Stimulated activated CD8-positive, alpha-beta memory T cell treated with anti-CD3 and anti-CD28 coated beads, Interleukin-12 subunit alpha, Interleukin-12 subunit beta, amount 100 ng/mL, for 4 hours (primary cell): Measurements from ENCODE around the gene RNF151.
A peak's percentile ranks its signal among the peaks of the same experiment; 100 is the strongest.

Experiments used
- DNase-seq: peaks from one replicate; pipeline ENCODE4 v3.0.0-alpha.2; 2020; ENCODE audit warnings: low read depth

The RNF151 gene

DNA sequence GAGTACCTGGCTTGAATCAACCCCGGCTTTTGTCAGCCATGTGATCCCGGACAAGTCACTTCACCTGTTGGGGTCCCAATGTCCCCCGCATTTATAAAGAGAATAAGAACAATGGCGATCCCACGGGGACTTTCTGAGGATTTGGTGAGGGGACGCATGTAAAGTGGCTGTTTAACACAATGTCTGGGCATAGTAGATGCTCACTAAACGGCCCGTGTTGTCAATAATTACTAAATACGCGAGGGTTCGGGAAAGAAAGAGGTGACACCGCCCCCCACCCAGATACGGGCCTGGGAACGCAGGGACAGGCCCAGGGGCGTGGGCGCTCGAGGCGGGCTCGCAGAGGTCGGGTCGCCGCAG lies 24.9 kb downstream of the RNF151 start:
- DNase-seq = no peak

DNA sequence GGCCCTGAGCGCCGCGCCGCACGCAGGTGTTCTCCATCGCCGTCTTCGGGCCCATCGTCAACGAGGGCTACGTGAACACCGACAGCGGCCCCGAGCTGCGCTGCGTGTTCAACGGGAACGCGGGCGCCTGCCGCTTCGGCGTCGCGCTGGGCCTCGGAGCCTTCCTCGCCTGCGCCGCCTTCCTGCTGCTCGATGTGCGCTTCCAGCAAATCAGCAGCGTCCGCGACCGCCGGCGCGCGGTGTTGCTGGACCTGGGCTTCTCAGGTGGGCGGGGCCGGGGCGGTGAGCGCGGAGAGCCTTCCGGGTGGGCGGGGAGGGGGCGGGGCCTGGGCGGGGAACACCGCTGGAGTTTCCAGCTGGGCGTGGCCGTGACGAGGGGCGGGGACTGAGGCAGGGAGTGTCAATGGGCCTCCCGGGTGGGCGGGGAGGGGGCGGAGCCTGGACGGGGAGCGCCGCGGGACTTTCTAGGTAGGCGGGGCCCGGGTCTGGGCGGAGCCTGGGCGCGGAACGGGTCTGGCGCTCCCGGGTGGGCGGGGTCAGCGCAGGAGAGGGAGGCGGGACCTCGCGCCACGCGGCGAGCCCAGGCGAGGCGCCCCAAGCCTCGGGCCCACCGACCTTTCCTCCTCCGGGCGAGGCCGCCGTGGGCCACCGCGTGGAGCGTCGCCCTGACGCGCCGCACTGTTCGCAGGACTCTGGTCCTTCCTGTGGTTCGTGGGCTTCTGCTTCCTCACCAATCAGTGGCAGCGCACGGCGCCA lies 25.5 kb downstream of the RNF151 start:
- DNase-seq = peak; percentile 97

DNA sequence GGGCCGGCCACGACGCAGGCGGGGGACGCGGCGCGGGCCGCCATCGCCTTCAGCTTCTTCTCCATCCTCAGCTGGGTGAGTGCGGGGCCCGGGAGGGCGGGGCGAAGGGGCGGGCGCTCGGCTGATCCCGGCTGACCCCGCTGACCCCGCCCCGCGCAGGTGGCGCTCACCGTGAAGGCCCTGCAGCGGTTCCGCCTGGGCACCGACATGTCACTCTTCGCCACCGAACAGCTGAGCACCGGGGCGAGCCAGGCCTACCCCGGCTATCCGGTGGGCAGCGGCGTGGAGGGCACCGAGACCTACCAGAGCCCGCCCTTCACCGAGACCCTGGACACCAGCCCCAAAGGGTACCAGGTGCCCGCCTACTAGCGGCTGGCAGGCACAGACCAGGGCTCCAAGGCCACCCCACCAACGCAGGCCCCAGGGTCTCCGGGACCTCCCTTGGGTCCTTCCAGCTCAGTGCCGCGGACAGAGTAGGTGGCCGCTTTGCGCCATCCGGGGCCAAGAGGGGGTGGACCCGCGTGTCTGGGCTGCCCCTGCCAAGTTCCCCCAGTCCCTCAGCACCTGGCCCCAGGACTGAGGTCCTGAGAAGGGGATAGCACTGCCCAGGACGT lies 26.2 kb downstream of the RNF151 start:
- no peak for DNase-seq

DNA sequence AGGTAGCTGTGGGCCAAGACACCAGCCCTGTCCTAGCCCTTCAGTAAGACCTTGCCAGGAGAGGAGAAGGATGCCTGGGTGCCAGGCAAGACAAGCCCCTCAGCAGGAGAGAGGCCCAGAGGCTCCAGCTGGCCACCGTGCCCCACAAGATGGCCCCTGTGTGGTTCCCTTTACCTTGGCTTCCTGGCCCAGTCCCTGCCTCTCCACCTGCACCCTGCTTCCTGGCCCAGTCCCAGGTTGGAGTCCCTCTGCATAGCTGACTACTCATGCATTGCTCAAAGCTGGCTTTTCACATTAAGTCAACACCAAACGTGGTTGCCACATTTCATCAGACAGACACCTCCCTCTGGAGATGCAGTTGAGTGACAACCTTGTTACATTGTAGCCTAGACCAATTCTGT lies 27.1 kb downstream of the RNF151 start:
- no peak for DNase-seq

DNA sequence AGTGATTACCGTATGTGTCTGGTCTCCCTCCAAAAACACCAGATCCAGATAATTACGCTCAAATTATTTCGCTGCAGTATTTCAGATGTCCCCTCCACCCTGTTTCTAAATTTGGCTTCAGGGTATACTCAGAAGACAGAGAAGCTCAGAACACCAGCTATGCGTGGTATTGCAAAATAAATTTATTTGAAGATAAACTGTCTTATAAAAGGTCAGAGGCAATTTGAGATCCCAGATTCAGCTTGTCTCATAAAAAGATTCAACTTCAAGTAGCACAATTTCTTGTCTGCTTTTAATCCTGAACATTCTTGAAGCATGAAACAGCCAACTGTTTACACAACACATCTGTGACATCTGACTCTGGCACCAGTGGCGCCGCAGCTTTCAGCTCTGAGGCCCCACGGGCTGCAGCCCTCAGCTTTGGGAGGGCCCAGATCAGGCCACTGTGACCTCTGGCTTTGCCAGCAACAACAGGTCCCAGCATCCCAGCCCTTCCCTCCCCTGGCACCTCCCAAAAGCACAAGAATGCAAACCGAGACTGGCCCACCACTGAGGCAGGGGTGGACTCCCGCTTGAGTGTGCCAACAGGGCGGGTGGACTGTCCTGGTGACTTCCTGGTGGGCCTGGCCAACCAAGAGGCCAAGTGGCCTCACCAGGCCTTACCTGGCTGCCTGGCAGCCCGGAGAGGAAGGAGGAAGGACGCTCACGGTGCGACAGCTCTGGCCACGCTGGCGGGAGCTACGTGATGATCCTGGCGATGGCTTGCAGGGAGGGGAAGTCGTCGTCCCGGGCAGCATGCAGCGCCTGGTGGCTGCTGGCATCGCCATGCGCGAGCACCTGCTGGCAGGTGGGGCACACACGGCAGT lies 31.1 kb downstream of the RNF151 start:
- DNase-seq = no peak

DNA sequence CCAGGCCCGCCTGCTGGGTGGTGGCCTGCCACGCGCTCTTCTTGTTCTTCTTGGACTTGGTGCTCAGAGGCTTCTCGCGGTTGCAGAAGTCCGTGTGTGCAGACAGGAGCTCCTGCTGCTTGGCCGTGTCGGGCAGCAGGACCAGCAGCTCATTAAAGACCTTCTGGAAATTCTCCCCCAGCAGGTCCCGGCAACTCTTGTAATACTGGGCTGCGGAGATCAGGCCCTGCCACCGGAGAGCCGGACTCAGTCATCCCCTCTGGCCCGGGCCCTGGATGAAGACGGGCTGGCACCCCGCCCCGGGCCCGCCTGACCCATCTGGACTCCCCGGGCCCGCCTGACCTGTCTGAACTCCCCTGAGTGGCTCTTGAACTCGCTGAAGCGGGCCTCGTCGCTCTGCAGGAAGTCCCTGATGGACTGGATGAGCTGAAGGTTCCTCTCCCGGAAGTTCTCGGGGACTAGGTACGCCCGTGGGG lies 31.7 kb downstream of the RNF151 start:
- DNase-seq = no peak

DNA sequence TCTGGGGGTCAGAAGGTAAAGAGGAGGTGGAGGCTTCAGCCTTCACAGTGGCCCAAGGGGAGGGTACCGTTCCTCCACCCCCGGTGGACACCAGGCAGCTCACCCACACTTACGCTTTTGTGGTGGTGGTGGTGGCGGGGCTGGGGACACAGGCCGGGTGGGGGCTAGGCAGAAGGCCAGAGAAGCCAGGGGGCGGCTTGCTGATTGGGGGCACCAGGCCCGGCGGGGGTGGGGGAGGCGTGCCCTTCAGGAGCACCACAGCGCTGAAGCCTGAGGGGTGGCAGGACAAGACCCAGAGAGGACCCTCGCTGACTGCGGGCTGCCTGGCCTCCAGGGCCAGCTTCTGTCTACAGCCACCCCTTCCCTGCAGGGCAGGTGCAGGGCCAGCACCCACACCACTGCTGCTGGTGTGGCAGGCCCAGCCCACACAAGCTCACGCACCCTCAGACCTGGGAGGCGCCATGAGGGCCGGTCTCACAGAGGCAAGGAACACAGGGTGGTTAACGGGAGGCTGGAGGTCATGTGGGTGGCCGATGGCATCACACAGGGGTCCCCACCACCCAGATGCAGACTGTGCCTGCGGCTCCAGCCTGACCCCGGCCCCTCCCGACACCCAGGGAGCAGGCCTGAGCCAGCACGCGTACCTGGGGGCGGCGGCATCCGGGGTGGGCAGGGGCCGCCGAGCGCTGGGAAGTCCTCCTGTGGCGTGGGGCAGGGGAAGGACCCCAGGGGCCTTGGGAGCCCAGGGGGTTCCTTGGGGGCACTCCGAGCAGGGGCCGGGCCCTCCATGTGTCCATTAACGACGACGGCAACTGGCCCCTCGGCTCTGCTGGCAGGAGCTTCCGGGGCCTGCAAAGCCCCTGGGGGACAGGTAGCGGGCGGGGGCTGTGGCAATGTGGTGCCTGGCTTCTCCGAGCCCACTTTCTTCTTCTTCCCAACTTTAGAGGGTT lies 32.5 kb downstream of the RNF151 start:
- DNase-seq = no peak

DNA sequence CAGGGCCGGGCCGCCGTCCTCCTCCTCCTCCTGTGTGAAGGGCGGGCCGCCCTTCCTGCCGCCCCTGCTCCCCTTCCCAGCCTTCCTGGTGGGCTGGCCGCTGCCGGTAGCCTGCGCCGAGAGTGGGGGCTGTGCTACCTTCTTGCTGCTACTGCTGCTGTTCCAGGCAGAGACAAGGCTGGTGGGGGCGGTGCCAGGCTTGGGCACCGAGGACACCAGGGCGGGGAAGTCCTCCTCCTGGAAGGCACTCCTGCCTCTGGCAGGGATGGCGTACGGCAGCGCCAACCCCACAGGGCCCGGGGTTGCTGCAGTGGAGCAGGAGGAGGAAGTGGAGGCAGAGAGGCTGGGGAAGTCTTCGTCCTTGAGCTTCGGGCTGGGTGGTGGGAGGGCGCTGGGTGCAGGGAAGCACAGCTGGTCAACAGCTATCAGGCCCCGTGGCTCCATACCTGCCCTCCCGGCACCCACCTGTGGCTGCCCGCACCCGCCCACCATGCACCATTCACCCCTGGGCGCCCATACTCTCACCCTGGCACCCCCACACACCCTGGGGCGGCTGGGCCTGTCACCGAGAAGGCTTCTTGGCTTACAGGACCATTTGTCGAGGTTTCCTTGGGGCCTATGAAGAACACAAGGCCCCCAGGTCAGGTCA lies 33.3 kb downstream of the RNF151 start:
- no peak for DNase-seq

DNA sequence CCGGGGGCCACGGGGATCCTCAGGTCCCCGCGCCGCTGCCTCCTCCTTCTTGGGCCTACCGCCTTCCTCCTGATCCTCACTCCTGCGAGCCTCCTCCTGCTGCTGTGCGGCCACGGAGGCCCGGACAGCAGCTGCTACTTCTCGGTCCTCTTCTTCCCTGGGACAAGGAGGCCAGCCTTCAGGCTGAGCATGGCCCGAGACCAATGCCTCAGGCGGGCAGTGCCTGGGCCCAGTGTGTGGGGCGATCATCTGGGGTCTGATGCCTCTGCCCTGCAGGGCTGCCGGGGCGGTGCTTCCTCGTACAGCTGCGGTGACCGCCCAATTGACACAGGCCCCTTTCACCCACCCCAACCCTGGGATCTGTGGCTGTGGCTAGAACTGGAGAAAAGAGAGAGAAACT lies 34.4 kb downstream of the RNF151 start:
- no peak for DNase-seq

DNA sequence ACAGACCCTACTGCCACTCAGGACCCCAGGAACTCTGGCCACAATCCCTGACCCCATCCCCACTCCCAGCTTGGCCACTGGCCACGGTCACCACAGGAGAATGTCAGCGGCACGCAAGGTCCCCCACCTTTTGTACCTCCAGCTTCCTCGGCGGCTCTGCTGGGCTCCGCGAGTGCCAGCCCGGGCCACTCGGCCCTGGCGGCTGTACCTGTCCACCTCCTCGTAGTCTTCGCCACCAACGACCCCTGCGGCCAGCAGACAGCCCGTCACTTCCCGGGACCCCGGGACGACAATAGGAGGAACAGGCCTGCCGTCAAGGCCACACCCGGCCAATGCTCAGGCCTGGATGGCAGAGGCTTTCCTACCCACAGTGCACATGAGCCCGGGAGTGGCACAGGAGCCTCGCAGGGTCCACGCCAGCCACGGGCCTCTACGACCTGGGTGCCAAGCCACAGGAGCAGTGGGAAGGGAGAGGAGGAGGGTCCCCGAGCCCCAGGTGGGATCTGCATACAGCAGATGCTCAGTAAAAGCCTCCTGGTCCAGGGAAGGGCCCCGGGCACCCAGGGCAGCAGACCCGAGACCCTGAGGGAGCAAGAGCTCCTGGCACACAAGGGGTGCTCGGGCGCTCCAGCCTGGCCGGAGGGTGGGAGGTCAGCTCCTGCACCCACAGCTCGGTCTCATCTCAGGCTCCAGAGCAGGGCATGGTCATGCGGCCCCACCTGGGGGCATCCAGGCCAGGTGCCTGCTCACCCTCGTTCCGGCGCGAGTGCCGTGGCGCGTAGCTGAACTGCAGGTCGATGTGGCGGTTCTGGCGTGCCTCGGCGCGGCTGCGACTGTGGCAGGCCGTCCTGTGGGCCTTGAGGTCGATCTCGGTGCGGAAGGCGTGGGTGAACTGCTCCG lies 35.0 kb downstream of the RNF151 start:
- no peak for DNase-seq

DNA sequence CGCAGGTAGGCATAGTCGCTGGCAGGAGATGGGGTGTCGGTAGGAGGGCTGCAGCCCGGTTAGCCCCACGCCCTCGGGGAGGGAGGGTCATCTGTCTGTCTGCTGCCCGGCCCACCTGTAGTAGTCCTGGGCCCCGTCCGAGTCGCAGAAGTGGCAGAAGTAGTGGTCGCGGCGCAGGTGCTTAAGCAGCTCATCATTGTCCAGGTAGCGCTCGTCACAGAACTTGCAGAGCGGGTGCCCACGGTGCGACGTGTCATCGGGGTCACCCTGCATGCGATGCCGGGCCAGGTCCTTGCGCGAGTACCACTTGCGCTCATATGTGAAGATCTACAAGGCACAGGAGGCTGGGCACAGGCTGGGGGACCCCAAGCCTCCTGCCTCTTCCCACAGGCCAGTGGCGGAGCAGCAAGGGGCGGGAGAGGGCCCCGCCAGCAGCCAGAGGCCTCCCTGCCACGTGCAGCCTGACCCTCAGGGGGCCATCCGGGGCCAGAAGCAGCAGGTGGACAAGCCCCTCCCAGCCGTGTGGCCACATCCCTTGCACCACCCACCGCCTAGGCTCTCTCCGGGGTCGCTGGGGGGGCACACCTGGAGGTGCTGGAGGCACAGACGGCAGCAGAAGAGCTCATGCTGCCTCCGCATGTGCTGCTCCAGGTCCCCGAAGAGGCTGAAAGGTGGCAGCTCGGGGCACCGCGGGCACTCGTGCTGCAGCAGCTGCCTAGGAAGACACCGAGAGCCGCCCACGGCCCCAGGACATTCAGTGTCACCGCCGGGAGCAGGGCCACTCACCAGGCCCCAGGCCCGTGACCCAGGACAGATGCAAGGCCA lies 36.0 kb downstream of the RNF151 start:
- no peak for DNase-seq

DNA sequence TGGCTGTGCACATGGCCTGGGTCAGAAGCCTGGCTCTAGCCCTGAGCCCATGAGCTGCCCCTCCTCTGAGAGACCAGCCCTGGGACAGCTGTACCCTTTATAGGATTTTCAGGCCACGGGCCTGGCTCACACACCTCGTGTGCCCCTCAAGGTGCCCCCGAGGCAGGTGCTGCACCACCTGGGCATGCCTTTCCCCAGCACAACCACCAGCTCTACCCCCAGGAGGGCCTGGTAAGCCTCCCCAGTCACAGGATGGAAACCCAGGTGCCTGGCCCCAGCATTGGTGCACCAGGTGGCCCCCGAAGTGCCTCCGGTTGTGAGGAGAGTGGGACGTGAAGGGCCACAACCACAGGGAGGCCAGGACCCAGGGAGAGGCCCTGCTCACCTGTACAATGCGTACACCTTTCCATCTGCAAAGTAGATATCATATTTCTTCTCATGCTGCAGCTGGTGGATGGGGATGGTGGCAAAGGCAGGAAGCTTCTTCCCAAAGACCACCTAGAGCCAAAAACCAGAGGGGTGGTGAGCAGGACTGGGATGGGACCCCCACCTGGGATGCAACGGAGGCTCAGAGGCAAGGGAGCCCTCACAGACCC lies 36.7 kb downstream of the RNF151 start:
- DNase-seq = no peak

DNA sequence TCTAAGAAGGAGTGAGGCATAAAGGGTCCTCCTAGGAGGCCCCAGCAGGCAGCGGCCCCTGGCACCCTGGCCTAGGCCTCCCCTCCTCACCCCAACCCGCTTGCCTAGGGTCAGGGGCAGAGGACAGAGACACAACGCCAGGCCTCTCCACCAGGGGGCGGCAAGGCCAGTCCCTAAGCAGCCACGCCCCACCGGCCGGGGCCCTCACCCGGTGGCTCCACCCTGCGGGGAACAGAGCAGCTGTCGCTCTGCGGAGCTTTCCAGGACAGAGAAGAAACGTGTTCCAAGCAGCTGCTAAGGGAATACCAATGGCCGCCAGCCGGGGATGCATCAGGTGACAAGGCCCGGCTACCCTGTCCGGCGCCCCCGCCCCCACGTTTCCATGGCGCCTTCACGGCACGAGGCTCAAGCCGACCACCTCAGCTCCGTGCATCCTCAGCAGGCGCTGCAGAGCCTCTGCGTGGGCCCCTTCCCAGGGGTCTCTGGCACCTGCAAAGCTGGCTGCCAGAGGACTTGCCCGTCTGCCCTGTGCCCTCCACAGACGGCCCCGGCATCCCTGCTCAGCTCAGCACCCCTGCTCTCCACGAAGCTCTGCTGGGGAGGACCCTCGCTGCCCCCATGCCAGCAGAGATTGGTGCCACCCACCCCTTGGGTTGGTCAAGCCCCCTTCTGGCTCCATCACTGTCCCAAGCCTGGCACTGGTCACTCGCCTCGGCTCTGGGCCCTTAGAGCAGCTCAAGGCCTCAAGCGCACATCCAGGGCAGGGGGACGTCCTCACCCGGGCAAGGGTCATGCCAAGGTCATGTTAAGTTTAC lies 37.4 kb downstream of the RNF151 start:
- DNase-seq = peak; percentile 65

DNA sequence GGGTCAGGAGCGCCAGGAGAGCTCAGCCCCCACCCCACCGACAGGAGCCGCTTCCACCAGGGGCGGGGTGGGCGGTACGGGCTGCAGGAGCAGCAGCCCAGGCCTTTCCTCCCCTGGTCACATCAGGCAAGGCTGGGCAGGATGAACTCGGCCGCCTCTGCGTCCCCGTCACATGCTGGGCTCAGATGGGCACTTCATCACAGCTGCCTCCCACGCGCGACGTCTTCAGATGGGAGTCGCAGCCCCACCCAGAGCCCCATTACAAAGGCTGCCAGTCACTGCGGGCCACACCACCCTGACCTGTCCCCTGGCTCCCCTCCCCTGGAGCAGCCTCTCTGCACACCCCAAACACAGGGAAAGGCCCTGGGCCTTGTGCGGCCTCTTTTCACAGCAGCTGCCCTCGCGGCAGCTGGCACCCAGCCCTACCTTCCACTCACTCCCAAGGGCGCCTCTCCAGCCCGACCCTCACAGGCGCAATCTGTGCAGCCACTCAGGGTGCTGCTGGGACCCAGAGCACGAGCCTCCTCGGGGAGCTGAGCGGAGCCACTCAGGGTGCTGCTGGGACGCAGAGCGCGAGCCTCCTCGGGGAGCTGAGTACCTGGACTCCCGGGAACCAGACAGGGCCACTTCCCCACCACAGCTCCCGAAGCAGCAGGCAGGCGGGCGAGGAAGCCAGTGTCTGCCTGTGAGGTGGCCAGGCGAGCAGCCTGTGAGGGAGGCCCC lies 38.3 kb downstream of the RNF151 start:
- DNase-seq = no peak

DNA sequence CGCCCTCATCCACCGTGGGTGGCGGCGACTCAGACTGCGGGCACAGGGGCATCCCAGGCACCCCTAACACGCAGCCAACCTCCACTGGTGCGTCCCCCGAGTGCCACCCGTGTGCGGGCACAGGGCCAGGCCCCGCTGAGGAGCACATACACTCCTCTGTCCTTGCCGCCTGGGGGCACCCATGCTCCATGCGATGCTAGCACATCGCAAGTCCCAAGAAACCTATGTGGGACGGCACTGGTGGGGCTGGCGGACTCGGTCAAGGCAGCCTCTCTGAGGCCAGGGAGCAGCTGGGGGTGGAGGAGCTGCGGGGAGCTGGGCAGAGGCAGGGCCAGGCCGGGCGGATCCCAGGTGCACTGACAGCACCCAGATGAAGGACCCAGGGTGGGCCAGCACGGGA lies 39.0 kb downstream of the RNF151 start:
- DNase-seq = no peak

DNA sequence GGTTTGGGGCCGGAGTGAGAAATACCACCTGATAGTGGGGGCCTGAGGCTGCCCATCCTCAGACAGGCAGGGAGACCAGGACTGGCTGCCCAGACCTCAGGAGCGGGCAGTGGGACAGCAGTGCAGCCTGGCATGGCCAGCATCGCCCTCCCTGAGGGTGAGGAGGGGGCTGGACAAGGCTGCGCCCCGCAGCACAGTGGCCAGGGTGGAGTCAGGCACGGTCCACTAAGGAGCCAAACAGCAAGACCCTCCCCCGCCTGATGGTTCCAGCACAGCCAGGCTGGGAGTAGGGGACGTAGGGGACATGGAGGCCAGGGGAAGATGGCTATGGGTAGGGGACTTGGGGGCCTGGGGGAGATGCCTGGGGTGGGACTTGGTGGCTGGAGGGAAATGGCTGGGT lies 39.7 kb downstream of the RNF151 start:
- DNase-seq = no peak

DNA sequence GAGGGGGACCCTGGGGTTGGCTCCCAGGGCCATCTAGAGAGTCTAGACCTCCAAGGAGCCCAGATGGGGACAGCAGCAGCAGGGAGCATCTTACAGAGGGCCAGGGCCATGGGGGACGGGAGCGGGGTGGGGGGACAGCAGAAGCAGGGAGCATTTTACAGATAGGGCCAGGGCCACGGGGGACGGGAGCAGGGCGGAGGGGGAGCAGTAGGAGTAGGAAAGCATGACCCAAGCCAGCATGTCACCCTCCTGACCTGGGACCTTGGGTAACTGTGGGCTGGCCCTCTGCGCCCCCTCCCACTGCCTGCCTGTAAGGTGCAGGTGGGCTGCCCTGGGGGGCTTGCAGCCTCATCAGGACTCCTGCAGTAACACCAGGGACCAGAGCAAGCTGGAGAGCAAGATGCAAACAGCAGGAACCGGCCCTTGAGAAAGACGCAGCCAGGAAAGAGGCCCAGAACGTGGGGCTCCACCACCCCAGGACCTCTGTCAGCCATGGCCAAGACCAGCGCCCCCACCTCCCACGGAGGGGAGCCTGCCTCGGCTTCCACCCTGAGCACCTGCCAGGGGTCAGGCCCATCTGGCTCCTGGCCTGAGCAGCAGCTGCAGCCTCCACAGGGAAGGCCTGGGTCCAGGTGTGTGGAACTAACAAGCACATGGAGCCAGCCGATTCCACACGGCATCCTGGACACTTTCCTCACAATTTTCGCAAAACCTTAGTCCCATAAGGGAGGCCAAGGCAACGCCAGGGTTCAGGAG lies 40.6 kb downstream of the RNF151 start:
- no peak for DNase-seq
